IMR-90 (cell line): ENCODE data around the gene FDCSP. TPM values are rescaled to one million over a fixed set of nuclear protein-coding genes. Genes with fewer than 3 reads are reported as not detected.

ENCODE experiments used
- ATAC-seq: fragments of 200-7000 bp; cut with Tn5 transposase; 2 replicates; pipeline ENCODE4 v1.9.1; 2020; ENCODE audit warnings: low read depth, mild to moderate bottlenecking, moderate library complexity
- BruUV-seq: library from RNA; stranded (reverse); fragments of 400-500 nt; replicated peaks from 2 replicates; lab custom pipeline; 2021; lab: Mats Ljungman, UMichigan
- CTCF ChIA-PET: fragments of 300-600 bp; formaldehyde crosslinking; extraction: SDS; loops from one replicate; lab custom pipeline; 2021; ENCODE audit warnings: antibody characterized with exemption; lab: Yijun Ruan, JAX
- POLR2A ChIA-PET: fragments of 300-600 bp; sonication (Branson Sonifier 250); formaldehyde crosslinking; loops from one replicate; lab custom pipeline; 2022; ENCODE audit warnings: antibody characterized with exemption; ENCODE audit not compliant: unreplicated experiment; lab: Charles Lee
- DNase-seq: peaks from one replicate; pipeline ENCODE4 v3.0.0; 2013
- H2AFZ ChIP-seq: replicated peaks from 2 replicates; pipeline ENCODE3; 2013; ENCODE audit warnings: low read length, mild to moderate bottlenecking; ENCODE audit not compliant: poor library complexity
- H2AK5ac ChIP-seq: 2 replicates; pipeline ENCODE4 v1.6.1; 2013; ENCODE audit warnings: low read depth, low read length, inconsistent platforms
- H2AK9ac ChIP-seq: replicated peaks from 2 replicates; pipeline ENCODE3; 2013; ENCODE audit warnings: mild to moderate bottlenecking, low read depth, low read length, moderate library complexity; ENCODE audit not compliant: poor library complexity
- H2BK120ac ChIP-seq: 2 replicates; pipeline ENCODE4 v1.6.1; 2013; ENCODE audit warnings: low read depth, low read length, inconsistent platforms
- H2BK15ac ChIP-seq: 3 replicates; pipeline ENCODE4 v1.6.1; 2013; ENCODE audit warnings: low read depth, low read length, inconsistent platforms
- H2BK20ac ChIP-seq: 2 replicates; pipeline ENCODE4 v1.6.1; 2013; ENCODE audit warnings: low read depth, mild to moderate bottlenecking, inconsistent platforms, low read length, moderate library complexity
- H2BK5ac ChIP-seq: 2 replicates; pipeline ENCODE4 v1.6.1; 2013; ENCODE audit warnings: mild to moderate bottlenecking, low read depth, low read length, inconsistent platforms; ENCODE audit not compliant: poor library complexity, severe bottlenecking
- H3K14ac ChIP-seq: replicated peaks from 2 replicates; pipeline ENCODE4 v1.6.1; 2013; ENCODE audit warnings: low read depth, low read length, inconsistent platforms
- H3K18ac ChIP-seq: 2 replicates; pipeline ENCODE4 v1.6.1; 2013; ENCODE audit warnings: low read depth, low read length, control low read depth
- H3K23ac ChIP-seq: 2 replicates; pipeline ENCODE4 v1.6.1; 2013; ENCODE audit warnings: low read depth, low read length, inconsistent platforms
- H3K27ac ChIP-seq: 2 replicates; pipeline ENCODE4 v1.5.1; 2013; ENCODE audit warnings: mild to moderate bottlenecking, control low read depth, low read length; ENCODE audit not compliant: insufficient read depth
- H3K27me3 ChIP-seq: 2 replicates; pipeline ENCODE4 v1.6.1; 2013; ENCODE audit warnings: low read length; ENCODE audit not compliant: control insufficient read depth, insufficient read depth
- H3K36me3 ChIP-seq: 2 replicates; pipeline ENCODE4 v1.6.1; 2013; ENCODE audit warnings: low read length, mixed read lengths; ENCODE audit not compliant: control insufficient read depth, insufficient read depth
- H3K4ac ChIP-seq: 2 replicates; pipeline ENCODE4 v1.6.1; 2013; ENCODE audit warnings: low read depth, low read length, inconsistent platforms
- H3K4me1 ChIP-seq: 2 replicates; pipeline ENCODE4 v1.6.1; 2013; ENCODE audit warnings: low read length, mixed read lengths; ENCODE audit not compliant: control insufficient read depth, insufficient read depth
- H3K4me2 ChIP-seq: 2 replicates; pipeline ENCODE4 v1.6.1; 2013; ENCODE audit warnings: low read depth, mild to moderate bottlenecking, control low read depth, low read length, moderate library complexity
- H3K4me3 ChIP-seq: 2 replicates; pipeline ENCODE4 v1.5.1; 2013; ENCODE audit warnings: low read depth, mild to moderate bottlenecking, control low read depth, low read length, moderate library complexity; ENCODE audit not compliant: insufficient read depth
- H3K56ac ChIP-seq: 2 replicates; pipeline ENCODE4 v1.6.1; 2013; ENCODE audit warnings: low read length, inconsistent platforms; ENCODE audit not compliant: insufficient read depth; ENCODE audit errors: extremely low read depth
- H3K79me1 ChIP-seq, 2 experiments: 2 replicates each; pipeline ENCODE4 v1.6.1; 2013; ENCODE audit warnings: low read length in 2 of 2, inconsistent platforms in 1 of 2, low read depth in 1 of 2
- H3K9ac ChIP-seq: 2 replicates; pipeline ENCODE4 v1.6.1; 2013; ENCODE audit warnings: low read depth, low read length, control low read depth
- H3K9me1 ChIP-seq: 2 replicates; pipeline ENCODE4 v1.6.1; 2013; ENCODE audit warnings: low read length, inconsistent platforms; ENCODE audit not compliant: insufficient read depth
- H3K9me3 ChIP-seq: 2 replicates; pipeline ENCODE4 v1.6.1; 2013; ENCODE audit warnings: low read length; ENCODE audit not compliant: control insufficient read depth, insufficient read depth
- H4K20me1 ChIP-seq: 2 replicates; pipeline ENCODE4 v1.6.1; 2013; ENCODE audit warnings: low read length, inconsistent platforms; ENCODE audit not compliant: insufficient read depth
- H4K5ac ChIP-seq: 2 replicates; pipeline ENCODE4 v1.6.1; 2013; ENCODE audit warnings: mild to moderate bottlenecking, low read depth, low read length, control low read depth
- H4K8ac ChIP-seq, 2 experiments: 2 replicates each; pipeline ENCODE4 v1.6.1; 2013; ENCODE audit warnings: low read depth in 2 of 2, low read length in 2 of 2, control low read depth in 1 of 2, inconsistent platforms in 1 of 2
- H4K91ac ChIP-seq: 2 replicates; pipeline ENCODE4 v1.6.1; 2013; ENCODE audit warnings: low read depth, low read length, inconsistent platforms; ENCODE audit not compliant: insufficient read depth
- BHLHE40 ChIP-seq: fragments of 150-350 bp; IDR thresholded peaks from 2 replicates; pipeline ENCODE4 v1.6.1; 2016; ENCODE audit warnings: mild to moderate bottlenecking, low read depth, low read length
- CHD1 ChIP-seq: IDR thresholded peaks from 2 replicates; pipeline ENCODE4 v1.6.1; 2012; ENCODE audit warnings: low read depth, low read length, improper control_type of control experiment
- CTCF ChIP-seq: conservative IDR thresholded peaks from 2 replicates; pipeline ENCODE4 v1.5.1; 2012; ENCODE audit warnings: mild to moderate bottlenecking, low read depth, low read length, improper control_type of control experiment
- ELK1 ChIP-seq: fragments of 150-350 bp; IDR thresholded peaks from 2 replicates; pipeline ENCODE4 v1.6.1; 2016; ENCODE audit warnings: low read depth, mild to moderate bottlenecking, low read length, moderate library complexity, borderline replicate concordance
- FOS ChIP-seq: fragments of 150-350 bp; IDR thresholded peaks from 2 replicates; pipeline ENCODE4 v1.6.1; 2016; ENCODE audit warnings: low read depth, low read length
- MAFK ChIP-seq: IDR thresholded peaks from 2 replicates; pipeline ENCODE4 v1.6.1; 2012; ENCODE audit warnings: low read depth, low read length, improper control_type of control experiment
- MAZ ChIP-seq: IDR thresholded peaks from 2 replicates; pipeline ENCODE4 v1.6.1; 2012; ENCODE audit warnings: low read depth, mild to moderate bottlenecking, low read length, improper control_type of control experiment, moderate library complexity, borderline replicate concordance
- MXI1 ChIP-seq: IDR thresholded peaks from 2 replicates; pipeline ENCODE4 v1.6.1; 2012; ENCODE audit warnings: low read depth, mild to moderate bottlenecking, low read length, moderate library complexity, borderline replicate concordance
- NFE2L2 ChIP-seq: fragments of 150-350 bp; IDR thresholded peaks from 2 replicates; pipeline ENCODE4 v1.6.1; 2016; ENCODE audit warnings: low read depth, mild to moderate bottlenecking, low read length
- POLR2A ChIP-seq: IDR thresholded peaks from 2 replicates; pipeline ENCODE4 v1.6.1; 2012; ENCODE audit warnings: mild to moderate bottlenecking, low read depth, low read length
- RAD21 ChIP-seq: IDR thresholded peaks from 2 replicates; pipeline ENCODE4 v1.6.1; 2012; ENCODE audit warnings: low read length, improper control_type of control experiment
- RCOR1 ChIP-seq: IDR thresholded peaks from 2 replicates; pipeline ENCODE4 v1.6.1; 2012; ENCODE audit warnings: mild to moderate bottlenecking, low read length, improper control_type of control experiment; ENCODE audit not compliant: insufficient replicate concordance
- RFX5 ChIP-seq: IDR thresholded peaks from 2 replicates; pipeline ENCODE4 v1.8.0; 2012; ENCODE audit warnings: low read depth, mild to moderate bottlenecking, low read length, moderate library complexity
- SMC3 ChIP-seq: fragments of 150-350 bp; IDR thresholded peaks from 2 replicates; pipeline ENCODE4 v1.6.1; 2016; ENCODE audit warnings: low read depth, mild to moderate bottlenecking, antibody characterized with exemption, low read length, moderate library complexity
- USF2 ChIP-seq: fragments of 150-350 bp; IDR thresholded peaks from 2 replicates; pipeline ENCODE4 v1.6.1; 2017; ENCODE audit warnings: mild to moderate bottlenecking, antibody characterized with exemption, low read length, low read depth
- WGBS, 2 experiments: methylation state at CpG; one replicate each; pipeline versions ENCODE4 v1.1.5 to v1.1.7; 2013; ENCODE audit warnings: missing lambda C conversion rate in 2 of 2; ENCODE audit not compliant: insufficient read length in 1 of 2; ENCODE audit errors: extremely low coverage in 2 of 2; 5-methylcytosine and 5-hydroxymethylcytosine counted together
- dilution Hi-C: fragments of 300-500 bp; cut with HindIII; formaldehyde crosslinking; loops from one replicate; pipeline ENCODE4 v1.14.3; 2018; ENCODE audit warnings: low sequenced_read_pairs; ENCODE audit not compliant: unreplicated experiment
- in situ Hi-C: fragments of 300-500 bp; cut with MboI; formaldehyde crosslinking; loops from 3 replicates; pipeline ENCODE4 v1.14.3; 2019; ENCODE audit warnings: low sequenced_read_pairs, inconsistent platforms, mixed read lengths
- intact Hi-C: fragments of 100-400 bp; cut with micrococcal nuclease; formaldehyde crosslinking; loops from 2 replicates; pipeline ENCODE4 v1.10.0; 2022
- polyA plus RNA-seq, 3 experiments: library from polyadenylated mRNA; depleted of rRNA; stranded (reverse); fragments of >200 nt; gene quantifications; 2 replicates each; pipeline ENCODE4 v1.2.3, GENCODE V29; 2012; ENCODE audit warnings: low replicate concordance in 1 of 3
- total RNA-seq: library from RNA; depleted of rRNA; stranded (reverse); fragments of >200 nt; gene quantifications from 2 replicates; pipeline ENCODE4 v1.2.3, GENCODE V29; 2012

Gene FDCSP
- total and polyA plus RNA-seq, 2 of the 4 experiments (the other 2 are of a cell fraction) = not detected

- Histone ChIP-seq H2AK5ac (no peak overlapping the region), H3K56ac (no peak overlapping the region), H2AFZ (no peak overlapping the region), H3K4me3 (no peak overlapping the region), H2AK9ac (no peak overlapping the region), H3K4ac (no peak overlapping the region), H4K91ac (no peak overlapping the region), H2BK120ac (no peak overlapping the region), H4K8ac (no peak overlapping the region), H4K5ac (no peak overlapping the region), H3K23ac (no peak overlapping the region), H3K9ac (no peak overlapping the region), H3K14ac (no peak overlapping the region), H2BK20ac (no peak overlapping the region), H3K36me3 (no peaks in the 10 kb centered on the region), H3K27ac (no peak overlapping the region), H3K9me1 (no peaks in the 10 kb centered on the region), H3K79me1 (no peaks in the 10 kb centered on the region), H2BK5ac (no peak overlapping the region), H3K4me1 (no peaks in the 10 kb centered on the region), H2BK15ac (no peak overlapping the region), H3K9me3 (no peaks in the 10 kb centered on the region), H3K4me2 (no peak overlapping the region), H3K18ac (no peak overlapping the region), H3K27me3 (no peaks in the 10 kb centered on the region), H4K20me1 (no peaks in the 10 kb centered on the region)
- BruUV-seq = no TSS peak
- in situ Hi-C loops (loop anchor here (10.0 kb wide), 1 partner anchor 502 kb away; no protein-coding TSS in a partner anchor), intact Hi-C loops (no loop called here), dilution Hi-C loops (no loop called here)
- DNase-seq (no peak), ATAC-seq (no peak)
- ChIA-PET POLR2A (no interaction called here), CTCF (interaction anchor here (0.7 kb wide), 1 partner anchor 496 kb away, joined by 5 read pairs; no protein-coding TSS in a partner anchor)
- no peak for TF ChIP-seq RFX5
- TF ChIP-seq RCOR1 = no peak
- TF ChIP-seq CTCF = no peak
- TF ChIP-seq RAD21 = no peak
- no peak for TF ChIP-seq BHLHE40
- no peak for TF ChIP-seq POLR2A
- no peak for TF ChIP-seq ELK1
- no peak for TF ChIP-seq MAZ
- no peak for TF ChIP-seq SMC3
- TF ChIP-seq MAFK = no peak
- TF ChIP-seq CHD1 = no peak
- no peak for TF ChIP-seq USF2
- no peak for TF ChIP-seq NFE2L2
- no peak for TF ChIP-seq FOS
- TF ChIP-seq MXI1 = no peak
- no CpG with 5 or more reads among the region's 1 CpG for WGBS, 2 experiments
Measured at GRCh38 chr4:70187216-70187615, 38.7 kb upstream of the FDCSP start.
